Islet precursor cell (in vitro differentiated cells): ENCODE results near the gene ITFG1.
"Not testable (repeated sequence)": the region's sequence is repeated elsewhere in the genome, so short reads cannot be mapped to it uniquely, and the experiment has no call there.

Experiments used
- DNase-seq: peaks from one replicate; pipeline ENCODE4 v3.0.0-alpha.2; 2018

ITFG1 gene

GRCh38 chr16:47473004-47473403 lies 12.1 kb upstream of the ITFG1 start:
- DNase-seq, result not testable (repeated sequence)

DNA sequence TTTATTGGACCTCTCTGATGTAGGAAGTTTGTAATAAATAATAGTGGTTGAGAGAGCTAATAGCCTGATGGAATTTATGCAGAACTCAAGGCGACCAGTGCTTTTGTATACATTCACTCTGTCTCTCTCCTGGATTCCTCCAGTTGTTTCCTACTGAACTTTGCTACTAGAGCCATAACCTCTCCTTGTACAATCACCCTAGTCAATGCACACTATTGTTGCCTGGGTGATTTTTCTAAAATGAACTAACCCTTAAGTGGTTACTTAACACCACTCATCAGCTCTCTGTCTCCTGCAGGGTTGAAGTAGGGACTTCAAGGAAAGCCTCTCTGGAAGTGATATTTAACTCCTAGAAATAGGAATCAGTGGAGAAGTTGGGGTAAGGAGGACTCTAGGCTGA lies 9.9 kb upstream of the ITFG1 start:
- DNase-seq, result no peak

DNA sequence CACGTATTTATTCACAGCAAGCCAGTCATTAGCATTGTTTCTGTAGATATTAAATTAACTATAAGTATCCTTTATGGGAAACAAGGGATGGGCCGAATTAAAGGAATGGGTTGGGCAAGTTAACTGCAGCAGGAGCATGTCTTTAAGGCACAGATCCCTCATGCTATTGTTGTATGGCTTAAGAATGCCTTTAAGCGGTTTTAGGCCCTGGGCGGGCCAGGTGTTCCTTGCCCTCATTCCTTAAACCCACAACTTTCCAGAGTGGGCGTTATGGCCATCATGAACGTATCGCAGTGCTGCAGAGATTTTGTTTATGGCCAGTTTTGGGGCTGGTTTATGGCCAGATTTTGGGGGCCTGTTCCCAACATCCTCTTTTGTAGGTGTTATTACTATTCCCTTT lies 9.3 kb upstream of the ITFG1 start:
- no peak for DNase-seq

GRCh38 chr16:47469227-47469626 lies 8.4 kb upstream of the ITFG1 start:
- DNase-seq, result no peak

DNA sequence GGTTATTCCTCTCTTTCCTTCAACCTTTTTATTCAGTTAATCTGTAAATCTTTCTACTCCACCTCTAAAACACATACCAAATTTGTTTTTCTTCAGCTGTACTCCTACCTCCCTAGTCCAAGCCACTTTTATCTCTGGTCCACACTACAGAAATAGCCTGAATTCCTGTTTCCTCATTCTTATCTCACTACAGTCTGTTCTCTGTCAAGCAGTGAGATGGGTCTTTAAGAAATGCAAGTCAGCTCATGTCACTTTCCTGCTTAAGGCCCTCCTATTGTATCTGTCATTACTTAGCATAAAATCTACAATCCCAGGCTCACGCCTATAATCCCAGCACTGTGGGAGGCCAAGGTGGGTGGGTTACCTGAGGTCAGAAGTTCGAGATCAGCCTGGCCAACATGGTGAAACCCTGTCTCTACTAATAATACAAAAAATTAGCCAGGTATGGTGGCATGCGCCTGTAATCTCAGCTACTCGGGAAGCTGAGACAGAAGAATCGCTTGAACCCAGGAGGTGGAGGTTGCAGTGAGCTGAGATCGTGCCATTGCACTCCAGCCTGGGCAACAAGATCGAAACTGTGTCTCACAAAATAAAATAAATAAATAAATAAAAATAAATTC lies 7.3 kb upstream of the ITFG1 start:
- DNase-seq, result not testable (repeated sequence)

DNA sequence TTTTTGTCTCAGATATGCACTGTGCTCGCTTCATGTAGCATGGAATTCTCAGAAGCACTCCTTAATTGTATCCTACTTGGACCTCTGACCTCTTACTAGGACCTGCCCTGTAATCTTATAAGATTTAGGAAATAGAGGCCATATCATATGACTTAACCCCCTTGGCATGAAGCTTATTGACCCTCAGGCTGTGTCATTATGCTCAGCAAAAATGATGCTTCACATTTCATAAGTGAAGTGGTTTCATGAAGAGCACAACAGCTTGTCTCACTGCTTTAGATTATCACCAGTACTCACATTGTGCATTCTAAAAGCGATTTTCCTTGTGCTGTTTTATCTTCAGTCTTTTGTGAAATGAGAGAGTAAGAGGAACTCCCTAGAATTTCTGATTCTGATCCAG lies 6.6 kb upstream of the ITFG1 start:
- DNase-seq, result no peak

DNA sequence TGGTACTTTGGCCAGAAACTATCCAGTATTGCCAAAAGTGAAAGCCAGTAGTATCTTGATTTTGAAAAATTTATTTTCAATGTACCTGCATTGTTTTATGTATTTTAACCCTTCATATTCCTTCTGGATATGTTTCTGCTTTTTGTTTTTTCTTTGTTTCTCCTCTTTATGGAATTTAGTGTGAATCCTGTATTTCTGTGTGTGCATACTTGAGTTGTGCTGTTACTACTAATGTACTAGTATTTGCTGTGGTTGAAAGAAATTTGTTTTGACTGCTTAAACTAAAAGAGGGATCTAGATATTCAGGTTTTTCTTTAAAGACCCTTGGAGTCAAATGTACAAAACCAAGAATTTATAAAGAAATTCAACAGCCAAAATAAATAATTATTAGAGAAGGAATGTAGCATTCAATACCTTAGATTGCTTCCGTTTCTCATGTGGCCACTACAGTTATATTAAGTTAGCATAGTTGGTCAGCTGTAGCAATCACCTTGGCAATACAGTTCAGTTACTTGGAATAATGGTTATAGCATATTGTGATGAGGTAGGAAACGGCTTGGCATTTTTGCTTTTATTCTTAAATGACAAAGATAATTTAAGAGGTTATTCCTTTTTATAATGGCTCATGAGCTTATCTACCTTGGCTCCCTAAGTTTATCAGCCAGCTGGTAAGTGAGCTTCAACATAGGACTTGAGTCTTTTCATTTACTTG lies 5.2 kb upstream of the ITFG1 start:
- DNase-seq, result no peak

DNA sequence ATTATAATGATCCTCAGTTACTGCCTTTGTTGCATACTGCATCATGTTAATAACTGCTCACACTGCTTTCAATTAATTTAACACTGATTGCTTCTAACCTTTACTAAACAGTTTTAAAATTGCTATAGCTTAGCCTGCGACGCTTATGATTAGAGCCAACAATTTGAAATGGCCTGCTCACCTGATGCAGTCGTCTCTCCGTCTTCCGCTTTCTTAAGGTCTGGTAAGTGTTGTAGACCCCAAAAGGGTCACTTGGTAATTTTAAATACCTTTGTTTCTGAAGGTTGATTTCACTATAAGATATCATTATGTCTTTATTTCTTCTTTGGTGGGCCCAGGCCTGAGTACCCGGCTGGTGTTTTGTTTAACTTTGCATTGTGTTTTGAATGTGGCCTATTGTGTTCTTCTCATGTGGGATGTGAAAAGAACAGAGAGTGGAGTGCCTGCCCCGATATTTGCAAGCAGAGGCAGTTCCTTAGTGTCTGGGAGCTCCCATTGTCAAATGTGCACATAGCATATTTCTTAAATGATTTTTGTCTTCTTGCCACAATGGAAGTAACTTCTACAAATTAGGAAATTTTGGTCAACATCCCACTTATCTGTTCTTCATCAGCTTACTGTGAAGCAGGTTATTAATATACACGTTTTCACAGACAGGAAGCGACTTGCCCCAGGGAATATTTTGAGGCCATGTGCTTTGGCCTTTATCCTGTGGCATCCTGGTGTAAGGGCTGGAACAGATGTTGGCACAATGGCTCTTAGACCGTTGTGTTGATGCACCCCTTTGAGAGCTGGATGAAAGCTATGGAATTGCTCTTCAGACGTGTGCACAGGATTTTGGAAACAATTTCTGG lies 3.1 kb upstream of the ITFG1 start:
- no peak for DNase-seq

- DNase-seq, result no peak
Measured at GRCh38 chr16:47461598-47462266, 869 bp upstream of the ITFG1 start.

DNA sequence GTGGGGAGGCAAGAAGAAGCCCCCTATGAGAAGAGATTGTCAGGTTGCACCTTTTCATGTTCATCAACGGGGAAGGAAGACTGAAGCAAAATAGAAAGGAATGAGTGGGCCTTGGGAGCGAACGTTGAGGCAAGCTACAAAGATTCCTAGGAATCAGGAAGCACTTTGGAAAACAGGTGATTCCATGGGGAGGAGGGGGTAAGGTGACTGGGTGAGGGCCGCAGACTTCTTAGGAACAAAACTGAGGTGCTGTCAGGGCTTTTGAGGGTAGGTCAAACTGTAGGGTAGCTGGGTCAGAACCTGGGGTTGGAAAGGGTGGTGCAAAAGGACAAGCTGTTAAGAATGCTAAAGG lies 528 bp downstream of the ITFG1 start:
- DNase-seq, result peak; percentile 54

- DNase-seq, result no peak
Measured at GRCh38 chr16:47459603-47460002, 1.3 kb downstream of the ITFG1 start.

GRCh38 chr16:47458331-47458730 lies 2.5 kb downstream of the ITFG1 start:
- no peak for DNase-seq

DNA sequence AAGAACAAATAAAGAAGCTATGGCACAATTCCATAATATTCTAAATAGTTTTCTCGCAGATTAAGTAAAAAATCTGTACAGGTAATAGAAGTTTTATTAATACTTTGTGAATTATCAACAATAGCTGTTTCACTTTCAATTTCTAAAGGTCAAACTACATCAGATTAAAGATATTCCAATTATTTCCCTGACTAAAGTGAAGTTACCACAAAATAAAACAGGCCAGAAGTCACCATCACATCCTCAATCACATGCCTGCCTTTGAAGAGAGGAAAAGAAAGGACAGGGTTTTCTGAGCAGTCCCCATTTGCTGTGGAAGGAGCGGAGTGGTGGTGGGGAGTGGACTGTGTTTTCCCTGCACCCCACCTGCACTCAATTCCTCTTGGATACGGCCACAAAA lies 11.1 kb downstream of the ITFG1 start:
- DNase-seq, result no peak

- no peak for DNase-seq
Measured at GRCh38 chr16:47448830-47449575, 11.9 kb downstream of the ITFG1 start.

GRCh38 chr16:47446431-47446830 lies 14.4 kb downstream of the ITFG1 start:
- DNase-seq, result no peak

- DNase-seq, result not testable (repeated sequence)
Measured at GRCh38 chr16:47442884-47443283, 18.0 kb downstream of the ITFG1 start.

DNA sequence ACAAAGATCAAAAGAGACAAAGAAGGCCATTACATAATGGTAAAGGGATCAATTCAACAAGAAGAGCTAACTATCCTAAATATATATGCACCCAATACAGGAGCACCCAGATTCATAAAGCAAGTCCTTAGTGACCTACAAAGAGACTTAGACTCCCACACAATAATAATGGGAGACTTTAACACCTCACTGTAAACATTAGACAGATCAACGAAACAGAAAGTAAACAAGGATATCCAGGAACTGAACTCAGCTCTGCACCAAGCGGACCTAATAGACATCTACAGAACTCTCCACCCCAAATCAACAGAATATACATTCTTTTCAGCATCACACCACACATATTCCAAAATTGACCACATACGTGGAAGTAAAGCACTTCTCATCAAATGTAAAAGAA lies 20.8 kb downstream of the ITFG1 start:
- DNase-seq, result not testable (repeated sequence)

DNA sequence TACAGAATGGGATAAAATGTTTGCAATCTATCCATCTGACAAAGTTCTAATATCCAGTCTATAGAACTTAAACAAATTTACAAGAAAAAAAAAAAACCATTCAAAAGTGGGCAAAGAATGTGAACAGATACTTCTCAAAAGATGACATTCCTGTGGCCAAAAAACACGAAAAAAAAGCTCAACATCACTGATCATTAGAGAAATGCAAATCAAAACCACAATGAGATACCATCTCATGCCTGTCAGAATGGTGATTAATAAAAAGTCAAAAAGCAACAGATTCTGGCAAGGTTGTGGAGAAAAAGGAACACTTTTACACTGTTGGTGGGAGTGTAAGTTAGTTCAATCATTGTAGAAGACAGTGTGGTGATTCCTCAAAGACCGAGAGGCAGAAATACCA lies 26.6 kb downstream of the ITFG1 start:
- not testable (repeated sequence) for DNase-seq

DNA sequence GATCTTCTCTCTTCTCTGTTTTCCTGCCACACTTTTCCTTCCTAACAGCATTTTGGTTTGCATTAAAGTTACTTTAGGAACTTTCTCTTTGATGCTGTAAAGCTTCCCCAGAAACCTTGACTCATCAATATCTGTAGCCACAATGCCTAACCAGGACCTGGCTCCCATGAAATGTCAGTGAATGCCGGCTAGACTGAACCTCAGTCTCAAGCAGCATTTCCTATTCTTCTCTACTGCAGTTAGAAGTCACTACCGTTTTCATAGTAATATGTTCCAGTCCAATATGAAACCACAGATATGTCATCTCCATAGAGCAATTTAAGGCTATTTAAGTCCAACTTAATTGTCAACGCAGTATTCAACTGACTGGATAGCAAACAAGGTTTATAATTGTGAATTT lies 28.9 kb downstream of the ITFG1 start:
- no peak for DNase-seq

DNA sequence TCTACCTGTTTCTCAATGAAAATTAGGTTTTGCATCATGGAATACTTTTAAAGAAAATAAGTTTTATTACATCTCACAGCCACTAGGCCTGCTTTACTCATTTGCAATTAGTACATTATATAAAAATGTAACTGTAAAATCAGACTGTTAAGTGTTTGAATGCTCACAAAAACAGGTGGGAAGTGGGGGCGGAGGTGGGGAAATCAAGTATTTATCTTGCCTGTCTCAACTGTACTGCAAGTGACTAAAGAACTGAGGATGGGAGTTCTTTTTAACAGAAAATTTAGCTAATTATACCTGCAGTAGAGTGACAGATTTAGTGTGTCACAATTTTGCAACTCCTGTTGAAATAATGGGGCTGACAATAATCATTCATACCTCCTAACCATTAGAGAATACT lies 34.1 kb downstream of the ITFG1 start:
- no peak for DNase-seq

DNA sequence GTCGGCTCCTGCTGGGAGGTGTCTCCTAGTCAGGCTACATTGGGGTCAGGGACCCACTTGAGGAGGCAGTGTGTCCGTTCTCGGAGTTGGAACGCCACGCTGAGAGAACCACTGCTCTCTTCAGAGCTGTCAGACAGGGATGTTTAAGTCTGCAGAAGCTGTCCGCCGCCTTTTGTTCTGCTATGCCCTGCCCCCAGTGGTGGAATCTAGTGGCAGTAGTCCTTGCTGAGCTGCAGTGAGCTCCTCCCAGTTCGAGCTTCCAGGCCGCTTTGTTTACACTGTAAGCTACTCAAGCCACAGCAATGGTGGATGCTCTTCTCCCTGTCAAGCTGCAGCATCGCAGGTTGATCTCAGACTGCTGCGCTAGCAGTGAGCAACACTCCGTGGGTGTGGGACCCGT lies 36.0 kb downstream of the ITFG1 start:
- peak; percentile 75 for DNase-seq

DNA sequence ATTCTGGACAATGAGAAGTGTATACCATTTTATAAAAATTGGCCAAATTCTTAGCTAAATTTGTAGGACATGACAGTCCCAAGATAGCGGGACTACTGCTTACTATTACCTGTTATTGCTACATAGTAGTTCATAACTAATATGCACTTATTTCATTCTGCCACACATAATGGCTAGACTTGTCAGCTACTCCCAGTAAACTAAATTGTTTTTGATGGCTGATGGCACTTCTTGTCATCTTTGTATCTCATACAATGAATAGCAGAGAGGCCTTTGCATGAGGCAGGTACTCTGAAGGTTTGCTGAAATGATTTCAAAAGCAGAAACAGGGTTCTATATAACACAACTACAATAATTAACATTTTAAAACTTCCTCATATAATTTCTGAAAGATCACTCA lies 44.0 kb downstream of the ITFG1 start:
- DNase-seq, result no peak

DNA sequence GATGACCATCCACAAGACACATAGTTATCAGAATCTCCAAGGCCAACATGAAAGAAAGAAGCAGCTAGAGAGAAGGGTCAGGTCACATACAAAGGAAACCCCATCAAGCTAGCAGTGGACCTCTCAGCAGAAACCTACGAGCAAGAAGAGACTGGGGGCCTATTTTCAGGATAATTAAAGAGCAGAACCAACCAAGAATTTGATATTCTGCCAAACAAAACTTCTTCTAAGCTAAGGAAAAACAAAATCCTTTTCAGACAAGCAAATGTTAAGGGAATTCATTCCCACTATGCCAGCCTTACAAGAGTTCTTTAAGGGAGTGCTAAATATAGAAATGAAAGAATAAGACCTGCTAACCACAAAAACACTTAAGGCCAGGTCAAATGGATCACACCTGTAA lies 47.8 kb downstream of the ITFG1 start:
- no peak for DNase-seq
